ENCODE measurements around the gene MTHFD1L. TPM values are rescaled to one million over a fixed set of nuclear protein-coding genes. Genes with fewer than 3 reads are reported as not detected.
A peak's percentile ranks its signal among the peaks of the same experiment; 100 is the strongest.

MTHFD1L gene
- total RNA-seq, 2 donors from 2014 or later = 9.2 to 23.3 TPM

DNA sequence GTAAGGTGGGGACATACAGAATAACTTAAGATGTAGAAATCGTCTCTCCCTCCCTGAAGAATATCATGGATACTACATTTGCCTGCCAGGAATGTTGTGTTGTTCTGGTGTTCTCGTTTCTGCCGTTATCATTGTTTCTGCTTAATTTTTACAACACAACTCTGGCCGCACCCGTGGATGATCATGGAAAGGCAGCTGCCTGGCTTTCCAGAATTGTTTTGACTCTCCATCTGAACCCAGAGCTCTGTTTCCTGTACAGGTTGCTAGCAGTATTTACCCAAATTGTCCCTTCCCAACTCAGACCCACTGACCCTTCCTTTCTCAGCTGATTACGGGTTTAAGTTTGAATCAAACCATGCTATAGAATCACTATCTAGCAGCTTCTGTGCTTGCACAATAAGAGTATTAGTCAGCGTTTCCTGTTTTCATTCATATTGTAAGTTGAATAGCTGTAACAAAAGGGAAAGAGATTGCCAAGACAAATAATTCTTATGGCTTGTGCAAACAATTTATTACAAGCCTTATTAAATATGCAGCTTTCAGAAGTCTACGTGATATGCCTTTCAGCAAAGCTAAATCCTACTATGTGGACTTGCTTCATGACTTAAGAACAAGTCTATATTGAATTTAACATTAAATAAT lies 139.0 kb downstream of the MTHFD1L start:
- Histone ChIP-seq H3K9me3 (no peaks in the 10 kb centered on the region), H3K4me3 (no peak overlapping the region), H3K36me3 (no peaks in the 10 kb centered on the region), H3K9ac (ENCODE audit: low read depth in 2 of 2, low read length in 2 of 2) (no peak overlapping the region), H3K27ac (peak overlapping the region; percentile 19), H3K4me1 (peaks cover 4% of the 10 kb centered on the region), H3K27me3 (no peaks in the 10 kb centered on the region)
- TF ChIP-seq, protein P1, sequence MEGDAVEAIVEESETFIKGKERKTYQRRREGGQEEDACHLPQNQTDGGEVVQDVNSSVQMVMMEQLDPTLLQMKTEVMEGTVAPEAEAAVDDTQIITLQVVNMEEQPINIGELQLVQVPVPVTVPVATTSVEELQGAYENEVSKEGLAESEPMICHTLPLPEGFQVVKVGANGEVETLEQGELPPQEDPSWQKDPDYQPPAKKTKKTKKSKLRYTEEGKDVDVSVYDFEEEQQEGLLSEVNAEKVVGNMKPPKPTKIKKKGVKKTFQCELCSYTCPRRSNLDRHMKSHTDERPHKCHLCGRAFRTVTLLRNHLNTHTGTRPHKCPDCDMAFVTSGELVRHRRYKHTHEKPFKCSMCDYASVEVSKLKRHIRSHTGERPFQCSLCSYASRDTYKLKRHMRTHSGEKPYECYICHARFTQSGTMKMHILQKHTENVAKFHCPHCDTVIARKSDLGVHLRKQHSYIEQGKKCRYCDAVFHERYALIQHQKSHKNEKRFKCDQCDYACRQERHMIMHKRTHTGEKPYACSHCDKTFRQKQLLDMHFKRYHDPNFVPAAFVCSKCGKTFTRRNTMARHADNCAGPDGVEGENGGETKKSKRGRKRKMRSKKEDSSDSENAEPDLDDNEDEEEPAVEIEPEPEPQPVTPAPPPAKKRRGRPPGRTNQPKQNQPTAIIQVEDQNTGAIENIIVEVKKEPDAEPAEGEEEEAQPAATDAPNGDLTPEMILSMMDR (IDR thresholded peaks at IDR 0.05) = no peak
- DNase-seq = no peak
- intact Hi-C loops (cut with DNase I) = no loop called here

GRCh38 chr6:151005164-151005563 lies 139.7 kb downstream of the MTHFD1L start:
- Histone ChIP-seq H3K9ac (ENCODE audit: low read depth in 2 of 2, low read length in 2 of 2) (no peak overlapping the region), H3K27ac (no peak overlapping the region), H3K36me3 (no peaks in the 10 kb centered on the region), H3K4me1 (peaks cover 4% of the 10 kb centered on the region), H3K9me3 (no peaks in the 10 kb centered on the region), H3K27me3 (no peaks in the 10 kb centered on the region), H3K4me3 (no peak overlapping the region)
- intact Hi-C loops (cut with DNase I) = no loop called here
- DNase-seq = no peak
- TF ChIP-seq, protein P1 (IDR thresholded peaks at IDR 0.05) = no peak

DNA sequence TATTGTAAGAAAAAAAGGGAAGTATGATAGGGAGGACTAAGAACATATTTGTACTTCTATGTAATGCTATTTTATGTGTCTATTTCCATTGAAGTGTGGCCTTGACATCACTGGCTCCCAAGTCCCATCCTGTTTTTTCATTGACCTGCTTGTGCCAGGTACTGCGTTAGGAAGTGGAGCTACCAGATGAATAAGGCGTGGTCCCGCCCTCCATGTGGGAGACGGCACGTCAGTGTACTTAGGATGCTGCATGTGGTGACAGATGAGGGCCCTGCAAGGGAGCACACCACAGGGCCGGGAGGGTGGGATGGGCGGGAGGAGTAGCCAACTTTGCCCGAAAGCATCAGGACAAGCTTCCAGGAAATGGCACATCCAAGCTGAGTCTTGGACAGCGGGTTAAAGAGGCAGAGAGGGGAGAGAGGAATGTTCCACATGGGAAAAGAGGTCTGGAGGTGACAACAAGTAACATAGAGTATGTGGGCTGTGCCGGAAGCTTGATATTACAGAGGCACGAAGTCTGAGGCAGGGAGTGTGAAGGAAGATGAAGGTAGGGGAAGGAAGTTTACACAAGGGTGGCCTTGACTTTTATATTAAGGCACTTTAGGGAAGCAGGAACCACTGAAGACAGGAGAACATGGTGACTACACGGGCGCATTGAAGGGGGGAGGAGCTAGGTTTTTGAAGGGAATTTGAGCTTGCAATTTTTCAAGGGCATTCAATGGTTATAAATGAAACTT lies 140.6 kb downstream of the MTHFD1L start:
- Histone ChIP-seq H3K9ac (ENCODE audit: low read depth in 2 of 2, low read length in 2 of 2) (no peak overlapping the region), H3K36me3 (no peaks in the 10 kb centered on the region), H3K4me1 (peaks cover 4% of the 10 kb centered on the region), H3K27ac (no peak overlapping the region), H3K27me3 (no peaks in the 10 kb centered on the region), H3K4me3 (no peak overlapping the region), H3K9me3 (no peaks in the 10 kb centered on the region)
- TF ChIP-seq, protein P1 (IDR thresholded peaks at IDR 0.05) = no peak
- intact Hi-C loops (cut with DNase I) = no loop called here
- DNase-seq = no peak

- intact Hi-C loops (cut with DNase I) = no loop called here
Observed at GRCh38 chr6:151007076-151007475, 141.6 kb downstream of the MTHFD1L start.

DNA sequence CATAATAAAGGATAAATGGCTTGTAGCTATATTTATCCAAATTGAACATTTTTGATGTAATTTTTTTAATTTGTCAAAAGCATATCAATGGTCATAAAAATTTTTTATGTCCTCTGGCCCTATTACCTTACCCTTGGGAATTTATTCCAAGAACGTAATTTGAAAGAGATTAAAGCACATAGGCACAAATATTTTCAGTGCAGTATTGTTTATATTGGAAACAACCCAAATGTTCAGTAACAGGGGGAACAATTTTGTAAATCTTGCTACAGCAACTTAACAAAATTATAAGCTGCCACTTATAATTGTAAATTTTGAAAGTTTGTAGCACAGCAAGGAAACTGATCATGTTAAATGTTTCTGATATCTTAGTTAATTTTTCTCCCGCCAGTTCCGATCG lies 142.4 kb downstream of the MTHFD1L start:
- intact Hi-C loops (cut with DNase I) = no loop called here
- H3K9ac ChIP-seq (ENCODE audit: low read depth in 2 of 2, low read length in 2 of 2) = no peak overlapping the region
- H3K36me3 ChIP-seq = no peaks in the 10 kb centered on the region
- no peak overlapping the region for H3K27ac ChIP-seq
- no peaks in the 10 kb centered on the region for H3K27me3 ChIP-seq
- TF ChIP-seq, protein P1 (IDR thresholded peaks at IDR 0.05) = no peak
- peaks cover 4% of the 10 kb centered on the region for H3K4me1 ChIP-seq
- H3K9me3 ChIP-seq = no peaks in the 10 kb centered on the region
- H3K4me3 ChIP-seq = no peak overlapping the region
- no peak for DNase-seq

More at GRCh38 chr6:151007076-151007475, 141.6 kb downstream of the MTHFD1L start:
- no peak overlapping the region for H3K27ac ChIP-seq
- no peak for DNase-seq
- H3K36me3 ChIP-seq = no peaks in the 10 kb centered on the region
- no peak overlapping the region for H3K9ac ChIP-seq (ENCODE audit: low read depth in 2 of 2, low read length in 2 of 2)
- H3K4me1 ChIP-seq = peaks cover 4% of the 10 kb centered on the region
- no peaks in the 10 kb centered on the region for H3K9me3 ChIP-seq
- H3K4me3 ChIP-seq = no peak overlapping the region
- TF ChIP-seq, protein P1 (IDR thresholded peaks at IDR 0.05) = no peak
- H3K27me3 ChIP-seq = no peaks in the 10 kb centered on the region

All from colonic mucosa (tissue), 4 donors.